RWPE2 (cell line): ENCODE measurements around the gene TOP2A.

ENCODE experiments used
- ATAC-seq: fragments of 200-7000 bp; cut with Tn5 transposase; 3 replicates; pipeline ENCODE4 v1.9.1; 2021; ENCODE audit warnings: low read depth
- DNase-seq: peaks from one replicate; pipeline ENCODE4 v3.0.0-alpha.2; 2020; ENCODE audit warnings: low spot score
- H3K27ac ChIP-seq: fragments of 450-650 bp; 2 replicates; pipeline ENCODE4 v1.5.1; 2017; ENCODE audit warnings: mild to moderate bottlenecking; ENCODE audit not compliant: poor library complexity, severe bottlenecking
- H3K27me3 ChIP-seq: fragments of 250-450 bp; sonication (Bioruptor Pico); 2 replicates; pipeline ENCODE4 v1.5.1; 2021; ENCODE audit warnings: mild to moderate bottlenecking, moderate library complexity; ENCODE audit not compliant: insufficient read depth, poor library complexity, severe bottlenecking
- H3K36me3 ChIP-seq: fragments of 250-450 bp; sonication (Bioruptor Pico); 2 replicates; pipeline ENCODE4 v1.5.1; 2020; ENCODE audit warnings: low read depth, mild to moderate bottlenecking, moderate library complexity
- H3K4me1 ChIP-seq: fragments of 250-450 bp; sonication (Bioruptor Pico); 2 replicates; pipeline ENCODE4 v1.5.1; 2021; ENCODE audit warnings: mild to moderate bottlenecking, moderate library complexity; ENCODE audit not compliant: insufficient read depth, poor library complexity, severe bottlenecking
- H3K4me3 ChIP-seq: fragments of 250-450 bp; sonication (Bioruptor Pico); 2 replicates; pipeline ENCODE4 v1.5.1; 2021; ENCODE audit warnings: mild to moderate bottlenecking, moderate library complexity; ENCODE audit not compliant: severe bottlenecking
- H3K9me3 ChIP-seq: fragments of 250-450 bp; sonication (Bioruptor Pico); 2 replicates; pipeline ENCODE4 v1.5.1; 2021; ENCODE audit warnings: mild to moderate bottlenecking, moderate library complexity; ENCODE audit not compliant: severe bottlenecking
- TF ChIP-seq, protein P1 (sequence below): fragments of 450-650 bp; IDR thresholded peaks from one replicate; pipeline ENCODE4 v1.5.1; 2017; ENCODE audit warnings: mild to moderate bottlenecking, moderate library complexity; ENCODE audit not compliant: poor library complexity, severe bottlenecking

Gene TOP2A

DNA sequence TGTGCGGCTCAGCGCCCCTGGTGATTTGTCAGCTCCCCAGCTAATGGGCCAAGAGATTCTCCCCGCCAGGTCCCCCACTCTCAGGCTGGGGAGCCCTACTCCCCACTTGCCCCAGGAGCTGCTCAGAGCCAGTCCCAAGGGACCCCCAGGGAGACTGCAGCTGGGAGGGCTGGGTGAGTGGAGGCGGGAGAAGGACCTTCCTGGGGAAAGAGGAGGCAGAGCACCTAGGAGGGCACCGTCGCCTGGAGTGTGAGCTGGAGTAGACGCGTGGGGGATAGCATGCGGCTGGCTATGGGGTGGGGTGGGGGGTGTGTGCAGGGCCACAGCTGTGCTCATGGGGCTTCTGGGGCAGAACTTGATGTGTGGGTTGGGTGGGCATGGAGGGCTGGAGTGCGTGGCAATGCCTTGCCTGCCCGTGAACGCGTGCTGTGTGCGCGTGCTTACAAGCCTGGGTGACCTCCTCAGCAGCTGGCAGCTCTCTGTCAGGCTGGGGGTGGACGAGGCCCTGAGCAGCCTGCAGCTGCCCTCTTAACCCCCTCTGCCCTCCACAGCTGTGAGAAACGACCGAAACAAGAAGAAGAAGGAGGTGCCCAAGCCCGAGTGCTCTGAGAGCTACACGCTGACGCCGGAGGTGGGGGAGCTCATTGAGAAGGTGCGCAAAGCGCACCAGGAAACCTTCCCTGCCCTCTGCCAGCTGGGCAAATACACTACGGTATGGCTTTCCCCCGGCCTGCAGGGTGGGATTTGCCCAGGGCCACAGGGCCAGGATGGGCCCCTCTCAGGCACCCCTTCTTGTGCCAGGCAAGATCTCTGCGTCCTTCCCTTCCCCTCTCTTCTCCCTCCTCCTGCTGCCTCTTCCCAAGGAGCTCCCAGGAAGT lies 66.1 kb downstream of the TOP2A start:
- ATAC-seq (no peak), DNase-seq (no peak)
- peaks cover 74% of the 10 kb centered on the region for H3K36me3 ChIP-seq
- TF ChIP-seq, protein P1, sequence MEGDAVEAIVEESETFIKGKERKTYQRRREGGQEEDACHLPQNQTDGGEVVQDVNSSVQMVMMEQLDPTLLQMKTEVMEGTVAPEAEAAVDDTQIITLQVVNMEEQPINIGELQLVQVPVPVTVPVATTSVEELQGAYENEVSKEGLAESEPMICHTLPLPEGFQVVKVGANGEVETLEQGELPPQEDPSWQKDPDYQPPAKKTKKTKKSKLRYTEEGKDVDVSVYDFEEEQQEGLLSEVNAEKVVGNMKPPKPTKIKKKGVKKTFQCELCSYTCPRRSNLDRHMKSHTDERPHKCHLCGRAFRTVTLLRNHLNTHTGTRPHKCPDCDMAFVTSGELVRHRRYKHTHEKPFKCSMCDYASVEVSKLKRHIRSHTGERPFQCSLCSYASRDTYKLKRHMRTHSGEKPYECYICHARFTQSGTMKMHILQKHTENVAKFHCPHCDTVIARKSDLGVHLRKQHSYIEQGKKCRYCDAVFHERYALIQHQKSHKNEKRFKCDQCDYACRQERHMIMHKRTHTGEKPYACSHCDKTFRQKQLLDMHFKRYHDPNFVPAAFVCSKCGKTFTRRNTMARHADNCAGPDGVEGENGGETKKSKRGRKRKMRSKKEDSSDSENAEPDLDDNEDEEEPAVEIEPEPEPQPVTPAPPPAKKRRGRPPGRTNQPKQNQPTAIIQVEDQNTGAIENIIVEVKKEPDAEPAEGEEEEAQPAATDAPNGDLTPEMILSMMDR, result no peak
- H3K27me3 ChIP-seq, result no peaks in the 10 kb centered on the region
- no peak overlapping the region for H3K4me3 ChIP-seq
- H3K4me1 ChIP-seq, result peaks cover 40% of the 10 kb centered on the region
- no peak overlapping the region for H3K27ac ChIP-seq
- no peaks in the 10 kb centered on the region for H3K9me3 ChIP-seq

DNA sequence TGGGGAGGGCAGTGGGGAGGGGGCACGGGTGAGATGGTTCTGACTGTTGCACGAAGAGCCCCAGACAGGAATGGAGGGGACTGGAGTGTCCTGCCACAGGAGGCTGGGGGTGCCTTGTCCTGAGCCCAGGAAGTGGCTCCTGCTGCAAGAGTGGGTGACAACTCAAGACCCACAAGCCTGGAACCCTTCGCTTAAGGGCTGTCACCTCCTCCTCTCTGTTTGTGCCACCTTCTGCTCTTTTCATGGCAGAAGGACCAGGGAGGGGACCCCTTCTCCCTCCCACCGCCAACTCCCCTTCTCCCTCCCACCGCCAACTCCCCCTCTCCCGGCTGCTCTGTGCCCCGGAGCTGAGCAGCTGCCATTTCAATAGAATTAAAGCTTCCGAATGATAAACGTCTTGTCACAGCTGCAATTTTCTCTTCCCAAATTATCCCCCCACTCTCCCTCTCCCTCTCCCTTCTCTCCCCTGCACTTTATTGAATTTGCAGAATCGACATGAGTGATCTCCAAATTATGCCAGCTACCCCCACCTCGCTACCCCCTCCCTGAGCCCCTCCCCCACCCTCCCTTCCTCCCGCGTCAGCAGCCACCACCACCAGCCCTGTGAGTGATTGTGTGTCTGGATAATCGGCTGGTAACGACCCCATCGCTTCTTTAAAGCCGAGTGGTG lies 66.9 kb downstream of the TOP2A start:
- Histone ChIP-seq H3K27me3 (no peaks in the 10 kb centered on the region), H3K27ac (peak overlapping the region; percentile 88), H3K4me3 (no peak overlapping the region), H3K4me1 (peaks cover 44% of the 10 kb centered on the region), H3K9me3 (no peaks in the 10 kb centered on the region), H3K36me3 (peaks cover 70% of the 10 kb centered on the region)
- TF ChIP-seq, protein P1, result no peak
- DNase-seq (no peak), ATAC-seq (no peak)

DNA sequence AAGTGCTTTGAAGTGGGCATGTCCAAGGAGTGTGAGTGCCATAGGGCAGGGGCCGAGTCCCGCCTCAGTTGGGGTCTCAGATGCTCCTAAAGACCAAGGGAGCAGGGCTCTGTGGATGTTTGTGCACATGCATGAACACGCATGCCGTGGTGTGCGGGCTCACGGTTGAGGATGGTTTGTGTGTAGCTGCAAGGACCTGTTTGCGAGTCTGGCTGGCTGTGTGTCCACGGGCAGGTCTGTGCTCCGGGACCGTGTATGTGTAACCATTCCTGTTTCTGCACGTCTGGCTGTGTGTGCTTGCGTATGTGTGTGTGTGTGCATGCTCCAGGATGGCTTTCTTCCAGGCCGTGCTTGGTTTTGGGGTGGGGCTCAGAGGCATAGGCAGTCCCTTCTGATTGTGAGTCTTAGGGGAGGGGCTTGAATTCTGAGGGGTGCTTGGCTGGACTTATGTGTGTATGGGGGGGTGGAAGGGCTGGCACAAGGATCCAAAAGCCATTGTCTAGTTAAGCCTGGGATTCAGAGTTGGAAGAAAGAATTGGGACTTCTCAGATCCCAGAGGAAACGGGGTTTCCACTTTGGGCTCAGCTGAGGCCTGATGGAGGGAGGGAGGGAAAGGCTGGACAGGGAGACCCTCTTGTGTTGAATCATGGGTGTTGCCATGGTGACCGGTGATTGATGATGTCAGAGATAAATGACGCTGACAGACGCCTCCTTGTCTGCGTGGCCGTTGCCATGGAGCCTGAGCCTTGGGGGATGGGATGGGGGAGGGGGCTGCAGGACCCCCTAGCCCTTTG lies 67.6 kb downstream of the TOP2A start:
- Histone ChIP-seq H3K36me3 (peaks cover 62% of the 10 kb centered on the region), H3K27me3 (no peaks in the 10 kb centered on the region), H3K9me3 (no peaks in the 10 kb centered on the region), H3K4me1 (peaks cover 51% of the 10 kb centered on the region), H3K4me3 (no peak overlapping the region), H3K27ac (peak overlapping the region; percentile 88)
- TF ChIP-seq, protein P1, result no peak
- no peak for ATAC-seq
- DNase-seq, result no peak

DNA sequence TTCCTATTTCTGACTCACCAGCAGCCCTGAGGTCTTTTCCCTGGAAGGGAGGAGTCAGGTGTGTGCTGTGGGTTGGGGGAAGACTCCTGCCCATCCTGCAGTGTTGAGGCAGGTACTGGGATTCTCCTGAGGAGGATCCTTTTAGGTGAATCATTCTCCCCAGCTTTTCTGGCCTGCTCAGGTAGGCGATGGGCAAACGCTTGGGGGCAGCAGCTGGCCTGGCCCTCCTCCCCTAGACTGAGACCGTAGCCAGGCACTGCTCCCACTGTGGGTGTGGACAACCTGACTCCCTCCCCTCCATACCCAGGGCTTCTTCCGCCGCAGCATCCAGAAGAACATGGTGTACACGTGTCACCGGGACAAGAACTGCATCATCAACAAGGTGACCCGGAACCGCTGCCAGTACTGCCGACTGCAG lies 68.2 kb downstream of the TOP2A start:
- Histone ChIP-seq H3K36me3 (peaks cover 57% of the 10 kb centered on the region), H3K4me1 (peaks cover 57% of the 10 kb centered on the region), H3K4me3 (no peak overlapping the region), H3K27me3 (no peaks in the 10 kb centered on the region), H3K27ac (peak overlapping the region; percentile 88), H3K9me3 (no peaks in the 10 kb centered on the region)
- ATAC-seq, result peak; percentile 82
- DNase-seq, result peak; percentile 91
- TF ChIP-seq, protein P1, result peak; percentile 62
